GM18502 (cell line): Measurements from ENCODE around the gene OTOG.

ENCODE experiments used
- ATAC-seq: cut with Tn5 transposase; IDR thresholded peaks from one replicate; pipeline ENCODE4 v1.9.1; 2021; ENCODE audit warnings: mild to moderate bottlenecking; ENCODE audit not compliant: unreplicated experiment, poor library complexity

OTOG gene

GRCh38 chr11:17602105-17603001 is 55.3 kb downstream of the OTOG start:
- no peak for ATAC-seq

GRCh38 chr11:17603056-17603825 is 56.2 kb downstream of the OTOG start:
- no peak for ATAC-seq

- ATAC-seq: no peak
Observed at GRCh38 chr11:17604201-17604914, 57.3 kb downstream of the OTOG start.

- ATAC-seq: no peak
Observed at GRCh38 chr11:17604915-17605233, 57.8 kb downstream of the OTOG start.

- ATAC-seq: no peak
Observed at GRCh38 chr11:17605651-17606122, 58.6 kb downstream of the OTOG start.

- ATAC-seq: no peak
Observed at GRCh38 chr11:17606233-17607082, 59.4 kb downstream of the OTOG start.

- no peak for ATAC-seq
Observed at GRCh38 chr11:17607083-17607429, 60.0 kb downstream of the OTOG start.

- ATAC-seq: no peak
Observed at GRCh38 chr11:17607591-17608570, 60.8 kb downstream of the OTOG start.

GRCh38 chr11:17608821-17609220 is 61.8 kb downstream of the OTOG start:
- ATAC-seq: no peak

- ATAC-seq: no peak
Observed at GRCh38 chr11:17609291-17610084, 62.4 kb downstream of the OTOG start.

- ATAC-seq: no peak
Observed at GRCh38 chr11:17610085-17610894, 63.2 kb downstream of the OTOG start.

GRCh38 chr11:17611049-17611448 is 64.0 kb downstream of the OTOG start:
- ATAC-seq: no peak

GRCh38 chr11:17611503-17612220 is 64.6 kb downstream of the OTOG start:
- ATAC-seq: no peak

- no peak for ATAC-seq
Observed at GRCh38 chr11:17612221-17613188, 65.4 kb downstream of the OTOG start.

GRCh38 chr11:17613428-17613962 is 66.4 kb downstream of the OTOG start:
- ATAC-seq: no peak
